HL-60/S4 (cell line): ENCODE measurements around the gene VAC14.
"Not testable (repeated sequence)": the region's sequence is repeated elsewhere in the genome, so short reads cannot be mapped to it uniquely, and the experiment has no call there.

Source experiments
- in situ Hi-C: fragments of 300-500 bp; cut with MboI; formaldehyde crosslinking; loops from 2 replicates; pipeline ENCODE4 v1.14.3; 2022; ENCODE audit warnings: low sequenced_read_pairs

Gene VAC14

GRCh38 chr16:70746040-70746707 is 54.8 kb downstream of the VAC14 start:
- in situ Hi-C loops: no loop called here

GRCh38 chr16:70745536-70746025 is 55.4 kb downstream of the VAC14 start:
- in situ Hi-C loops: no loop called here

GRCh38 chr16:70744366-70744765 is 56.6 kb downstream of the VAC14 start:
- in situ Hi-C loops: no loop called here

GRCh38 chr16:70743791-70744190 is 57.2 kb downstream of the VAC14 start:
- in situ Hi-C loops: no loop called here

GRCh38 chr16:70742967-70743366 is 58.0 kb downstream of the VAC14 start:
- in situ Hi-C loops: not testable (repeated sequence)

- in situ Hi-C loops: no loop called here
These were observed 59.2 kb downstream of the VAC14 start for GRCh38 chr16:70741783-70742125.

GRCh38 chr16:70740914-70741782 is 59.8 kb downstream of the VAC14 start:
- in situ Hi-C loops: no loop called here

GRCh38 chr16:70740174-70740913 is 60.6 kb downstream of the VAC14 start:
- in situ Hi-C loops: no loop called here

- in situ Hi-C loops: no loop called here
These were observed 61.6 kb downstream of the VAC14 start for GRCh38 chr16:70739389-70739788.

GRCh38 chr16:70738083-70738977 is 62.6 kb downstream of the VAC14 start:
- in situ Hi-C loops: no loop called here

- in situ Hi-C loops: no loop called here
These were observed 63.4 kb downstream of the VAC14 start for GRCh38 chr16:70737377-70738082.

- in situ Hi-C loops: no loop called here
These were observed 64.2 kb downstream of the VAC14 start for GRCh38 chr16:70736465-70737376.

GRCh38 chr16:70735141-70735979 is 65.6 kb downstream of the VAC14 start:
- in situ Hi-C loops: no loop called here

GRCh38 chr16:70734522-70735095 is 66.3 kb downstream of the VAC14 start:
- in situ Hi-C loops: no loop called here

- in situ Hi-C loops: no loop called here
These were observed 70.0 kb downstream of the VAC14 start for GRCh38 chr16:70730944-70731343.

- in situ Hi-C loops: no loop called here
These were observed 70.9 kb downstream of the VAC14 start for GRCh38 chr16:70730031-70730430.

GRCh38 chr16:70729292-70729691 is 71.7 kb downstream of the VAC14 start:
- in situ Hi-C loops: no loop called here

GRCh38 chr16:70728150-70728549 is 72.8 kb downstream of the VAC14 start:
- in situ Hi-C loops: no loop called here
